Gastrocnemius medialis (tissue), 4 donors: ENCODE results near the gene CAMSAP2. TPM values are rescaled to one million over a fixed set of nuclear protein-coding genes. Genes with fewer than 3 reads are reported as not detected.

Experiments
- ATAC-seq, 2 donors: fragments of 150-250 bp; one replicate each; pipeline ENCODE4 v1.9.1; 2016
- DNase-seq, 2 donors: peaks; one replicate each; pipeline ENCODE4 v3.0.0-alpha.2; 2019
- H3K27ac ChIP-seq, 4 donors: fragments of 200-600 bp; sonication (generic); 1 replicate in 1 of 4; 2 replicates in 3 of 4; pipeline ENCODE4 v1.5.1; 2016 to 2018; ENCODE audit warnings: mild to moderate bottlenecking in 2 of 4, moderate library complexity in 1 of 4
- H3K27me3 ChIP-seq, 3 donors: fragments of 200-600 bp; sonication (generic) in 2 of 3; 1 replicate in 1 of 3; 2 replicates in 2 of 3; pipeline versions ENCODE4 v1.5.1 to v1.6.0; 2016 to 2019; ENCODE audit warnings: mild to moderate bottlenecking in 1 of 3, moderate library complexity in 1 of 3
- H3K36me3 ChIP-seq, 2 donors: fragments of 200-600 bp; sonication (generic) in 1 of 2; one replicate each; pipeline ENCODE4 v1.5.1; 2017 to 2018
- H3K4me1 ChIP-seq, 2 donors: fragments of 200-600 bp; sonication (generic) in 1 of 2; one replicate each; pipeline ENCODE4 v1.5.1; 2016 to 2017; ENCODE audit warnings: mild to moderate bottlenecking in 2 of 2
- H3K4me3 ChIP-seq, 4 donors: fragments of 200-600 bp; sonication (generic) in 3 of 4; 1 replicate in 1 of 4; 2 replicates in 3 of 4; pipeline ENCODE4 v1.5.1; 2016 to 2019; ENCODE audit warnings: mild to moderate bottlenecking in 2 of 4
- H3K9me3 ChIP-seq, 3 donors: fragments of 200-600 bp; sonication (generic) in 2 of 3; 1 replicate in 1 of 3; 2 replicates in 2 of 3; pipeline ENCODE4 v1.5.1; 2016 to 2019
- CTCF ChIP-seq, 5 experiments: fragments of 450-650 bp in 3 of 5; fragments of 200-600 bp in 2 of 5; sonication (generic) in 2 of 5; IDR thresholded peaks in 4 of 5; conservative IDR thresholded peaks in 1 of 5; 1 replicate in 4 of 5; 2 replicates in 1 of 5; pipeline ENCODE4 v1.5.1; 2016 to 2019; ENCODE audit warnings: antibody characterized with exemption in 5 of 5, mild to moderate bottlenecking in 3 of 5, moderate library complexity in 3 of 5
- POLR2A ChIP-seq, 2 donors: fragments of 450-650 bp; IDR thresholded peaks; one replicate each; pipeline ENCODE4 v1.6.1; 2017; ENCODE audit warnings: antibody characterized with exemption in 2 of 2, mild to moderate bottlenecking in 2 of 2, moderate library complexity in 2 of 2
- in situ Hi-C, 4 donors: fragments of 200-750 bp; cut with MboI; loops; one replicate each; pipeline versions ENCODE4 v1.15.0 to v1.8.0; 2017; ENCODE audit warnings: low sequenced_read_pairs in 4 of 4
- intact Hi-C: fragments of 100-400 bp; cut with DNase I; formaldehyde crosslinking; loops from one replicate; pipeline ENCODE4 v1.15.1; 2023; ENCODE audit warnings: low total_unique reads
- total RNA-seq, 4 donors: library from RNA; depleted of rRNA; stranded (reverse); fragments of >200 nt; gene quantifications; one replicate each; pipeline versions ENCODE4 v1.1.0 to v1.2.3, GENCODE V29; 2016

The CAMSAP2 gene
- total RNA-seq, 4 donors from 2014 or later, result 39.3 to 63.9 (median 54.2) TPM

- TF ChIP-seq CTCF (IDR thresholded peaks at IDR 0.05 in 4 of 5, conservative IDR thresholded peaks at IDR 0.05 in 1 of 5) (no peak), POLR2A (IDR thresholded peaks at IDR 0.05) (no peak)
- no peak for ATAC-seq
Measured at GRCh38 chr1:200873671-200874397, 135.1 kb downstream of the CAMSAP2 start.

GRCh38 chr1:200874694-200875093 lies 136.0 kb downstream of the CAMSAP2 start:
- no peak for TF ChIP-seq CTCF (IDR thresholded peaks at IDR 0.05 in 4 of 5, conservative IDR thresholded peaks at IDR 0.05 in 1 of 5)
- TF ChIP-seq POLR2A (IDR thresholded peaks at IDR 0.05), result no peak
- Histone ChIP-seq H3K27me3 (peaks cover 31 to 43% (median 32%) of the 10 kb centered on the region in 3 donors), H3K36me3 (no peaks in the 10 kb centered on the region), H3K4me3 (no peak overlapping the region), H3K4me1 (peaks cover 4 to 7% of the 10 kb centered on the region in 2 donors), H3K9me3 (no peaks in the 10 kb centered on the region), H3K27ac (no peak overlapping the region)
- in situ Hi-C loops, result no loop called here
- ATAC-seq, result no peak
- intact Hi-C loops, result no loop called here
- DNase-seq, result no peak

More at GRCh38 chr1:200873671-200874397, 135.1 kb downstream of the CAMSAP2 start:
- Histone ChIP-seq H3K4me1 (peaks cover 4 to 7% of the 10 kb centered on the region in 2 donors), H3K4me3 (peak overlapping the region; percentile 8 to 43 (median 34)), H3K36me3 (no peaks in the 10 kb centered on the region), H3K9me3 (no peaks in the 10 kb centered on the region), H3K27me3 (peaks cover 31 to 43% (median 32%) of the 10 kb centered on the region in 3 donors), H3K27ac (no peak overlapping the region)
- no peak for DNase-seq
- intact Hi-C loops, result no loop called here
- in situ Hi-C loops, result no loop called here

- H3K36me3 ChIP-seq, result no peaks in the 10 kb centered on the region
- H3K27me3 ChIP-seq, result peaks cover 31 to 43% (median 32%) of the 10 kb centered on the region in 3 donors
- intact Hi-C loops, result no loop called here
- no peak for DNase-seq
- in situ Hi-C loops, result no loop called here
- H3K9me3 ChIP-seq, result no peaks in the 10 kb centered on the region
- H3K27ac ChIP-seq, result no peak overlapping the region
- TF ChIP-seq CTCF (IDR thresholded peaks at IDR 0.05 in 4 of 5, conservative IDR thresholded peaks at IDR 0.05 in 1 of 5) (no peak), POLR2A (IDR thresholded peaks at IDR 0.05) (no peak)
- peaks cover 4 to 7% of the 10 kb centered on the region in 2 donors for H3K4me1 ChIP-seq
- no peak for ATAC-seq
- no peak overlapping the region for H3K4me3 ChIP-seq
Measured at GRCh38 chr1:200875416-200875815, 136.7 kb downstream of the CAMSAP2 start.

GRCh38 chr1:200877010-200877409 lies 138.3 kb downstream of the CAMSAP2 start:
- H3K4me1 ChIP-seq, result peaks cover 4 to 7% of the 10 kb centered on the region in 2 donors
- intact Hi-C loops, result no loop called here

More at GRCh38 chr1:200877010-200877409, 138.3 kb downstream of the CAMSAP2 start:
- DNase-seq (no peak), ATAC-seq (no peak)
- TF ChIP-seq CTCF (IDR thresholded peaks at IDR 0.05 in 4 of 5, conservative IDR thresholded peaks at IDR 0.05 in 1 of 5) (no peak), POLR2A (IDR thresholded peaks at IDR 0.05) (no peak)
- Histone ChIP-seq H3K27ac (no peak overlapping the region), H3K9me3 (no peaks in the 10 kb centered on the region), H3K4me3 (no peak overlapping the region), H3K27me3 (peaks cover 22 to 36% (median 22%) of the 10 kb centered on the region in 3 donors), H3K36me3 (no peaks in the 10 kb centered on the region)
- in situ Hi-C loops, result no loop called here
